Testis (tissue), 2 donors: ENCODE data around the gene ABAT.

Source experiments
- CTCF ChIP-seq, 3 experiments: fragments of 450-650 bp in 2 of 3; fragments of 200-600 bp in 1 of 3; sonication (generic) in 1 of 3; IDR thresholded peaks; one replicate each; pipeline ENCODE4 v1.5.1; 2016 to 2019; ENCODE audit warnings: antibody characterized with exemption in 3 of 3, mild to moderate bottlenecking in 2 of 3, moderate library complexity in 1 of 3
- POLR2A ChIP-seq: fragments of 450-650 bp; IDR thresholded peaks from one replicate; pipeline ENCODE4 v1.6.1; 2017; ENCODE audit warnings: antibody characterized with exemption, mild to moderate bottlenecking, moderate library complexity

- TF ChIP-seq CTCF (IDR thresholded peaks at IDR 0.05) (no peak), POLR2A (no peak)
Observed at GRCh38 chr16:8686031-8686621, 11.7 kb downstream of the ABAT start.
